Spleen (tissue), 7 donors: ENCODE results near the gene U2SURP.

ENCODE experiments used
- POLR2A ChIP-seq, 3 donors: fragments of 450-650 bp; IDR thresholded peaks; one replicate each; pipeline ENCODE4 v1.5.1; 2017; ENCODE audit warnings: antibody characterized with exemption in 3 of 3, mild to moderate bottlenecking in 1 of 3
- TF ChIP-seq, protein P1 (sequence below), 11 experiments: fragments of 200-600 bp in 7 of 11; fragments of 450-650 bp in 4 of 11; sonication (generic) in 4 of 11; IDR thresholded peaks in 8 of 11; conservative IDR thresholded peaks in 3 of 11; 1 replicate in 7 of 11; 2 replicates in 4 of 11; pipeline versions ENCODE4 v1.4.0 to v1.8.0; 2016 to 2021; ENCODE audit warnings: antibody characterized with exemption in 11 of 11, inconsistent platforms in 4 of 11, mild to moderate bottlenecking in 1 of 11
- donor health status: DM: no; HTN: no; CAD: no; lungs with moderate emphysema.
- donor health status: DM: no; HTN: no; CAD: no.
- donor health status: DM: no; HTN: no; CAD: no.

GRCh38 chr3:143001369-143002082 is at the start of gene U2SURP:
- TF ChIP-seq, protein P1, sequence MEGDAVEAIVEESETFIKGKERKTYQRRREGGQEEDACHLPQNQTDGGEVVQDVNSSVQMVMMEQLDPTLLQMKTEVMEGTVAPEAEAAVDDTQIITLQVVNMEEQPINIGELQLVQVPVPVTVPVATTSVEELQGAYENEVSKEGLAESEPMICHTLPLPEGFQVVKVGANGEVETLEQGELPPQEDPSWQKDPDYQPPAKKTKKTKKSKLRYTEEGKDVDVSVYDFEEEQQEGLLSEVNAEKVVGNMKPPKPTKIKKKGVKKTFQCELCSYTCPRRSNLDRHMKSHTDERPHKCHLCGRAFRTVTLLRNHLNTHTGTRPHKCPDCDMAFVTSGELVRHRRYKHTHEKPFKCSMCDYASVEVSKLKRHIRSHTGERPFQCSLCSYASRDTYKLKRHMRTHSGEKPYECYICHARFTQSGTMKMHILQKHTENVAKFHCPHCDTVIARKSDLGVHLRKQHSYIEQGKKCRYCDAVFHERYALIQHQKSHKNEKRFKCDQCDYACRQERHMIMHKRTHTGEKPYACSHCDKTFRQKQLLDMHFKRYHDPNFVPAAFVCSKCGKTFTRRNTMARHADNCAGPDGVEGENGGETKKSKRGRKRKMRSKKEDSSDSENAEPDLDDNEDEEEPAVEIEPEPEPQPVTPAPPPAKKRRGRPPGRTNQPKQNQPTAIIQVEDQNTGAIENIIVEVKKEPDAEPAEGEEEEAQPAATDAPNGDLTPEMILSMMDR (IDR thresholded peaks at IDR 0.05 in 8 of 11, conservative IDR thresholded peaks at IDR 0.05 in 3 of 11), result peak in 8 of 11 experiments; percentile 5 to 63 (median 28)
- peak in 1 of 3 donors; percentile 54 for TF ChIP-seq POLR2A (IDR thresholded peaks at IDR 0.05)
